ENCODE measurements around the gene COMT. TPM values are rescaled to one million over a fixed set of nuclear protein-coding genes. Genes with fewer than 3 reads are reported as not detected.

The COMT gene
- total and polyA plus RNA-seq, 9 of the 15 experiments (the other 6 are each of a cell fraction or from before 2014, with no cell fraction given): 12.5 to 351 (median 155) TPM

DNA sequence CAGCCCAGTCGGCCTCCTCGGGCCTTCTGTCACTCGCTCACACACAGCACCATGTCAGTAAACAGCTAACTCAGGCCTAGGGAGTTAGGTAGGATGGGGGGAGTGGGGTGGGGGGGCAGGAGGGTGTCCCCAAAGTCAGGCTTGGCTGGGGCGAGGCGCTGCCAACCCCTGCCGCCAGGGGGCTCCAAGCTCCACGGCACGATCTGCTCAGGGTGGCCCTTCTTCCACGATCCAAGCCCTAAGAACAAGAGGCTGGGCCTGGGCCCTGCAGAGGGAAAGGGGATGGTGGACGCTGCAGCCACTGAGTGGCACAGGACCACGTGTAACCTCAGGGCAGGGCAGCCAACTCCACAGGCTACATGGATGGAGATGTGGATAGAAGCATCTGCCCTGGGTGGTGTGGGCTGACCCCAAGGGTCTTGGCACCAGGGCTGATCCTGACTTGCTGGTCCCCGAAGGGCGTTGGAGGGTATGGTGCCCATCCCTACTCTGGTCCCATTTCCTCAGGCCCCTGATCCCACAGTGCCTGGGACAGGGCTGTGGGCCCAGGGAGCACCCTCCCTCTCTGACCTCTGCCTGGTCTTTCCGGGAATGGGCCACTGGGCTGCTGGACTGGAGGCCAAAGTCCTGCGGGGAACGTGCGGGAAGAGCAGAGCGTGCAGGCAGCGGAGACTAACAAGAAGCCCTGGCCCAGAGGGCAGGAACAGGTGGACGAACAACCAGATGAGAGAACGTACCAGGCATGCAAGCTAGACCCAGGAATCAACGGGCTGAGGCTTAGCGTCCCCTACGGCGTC is 29.1 kb downstream of the COMT start (continued):
- TF ChIP-seq, protein P1, sequence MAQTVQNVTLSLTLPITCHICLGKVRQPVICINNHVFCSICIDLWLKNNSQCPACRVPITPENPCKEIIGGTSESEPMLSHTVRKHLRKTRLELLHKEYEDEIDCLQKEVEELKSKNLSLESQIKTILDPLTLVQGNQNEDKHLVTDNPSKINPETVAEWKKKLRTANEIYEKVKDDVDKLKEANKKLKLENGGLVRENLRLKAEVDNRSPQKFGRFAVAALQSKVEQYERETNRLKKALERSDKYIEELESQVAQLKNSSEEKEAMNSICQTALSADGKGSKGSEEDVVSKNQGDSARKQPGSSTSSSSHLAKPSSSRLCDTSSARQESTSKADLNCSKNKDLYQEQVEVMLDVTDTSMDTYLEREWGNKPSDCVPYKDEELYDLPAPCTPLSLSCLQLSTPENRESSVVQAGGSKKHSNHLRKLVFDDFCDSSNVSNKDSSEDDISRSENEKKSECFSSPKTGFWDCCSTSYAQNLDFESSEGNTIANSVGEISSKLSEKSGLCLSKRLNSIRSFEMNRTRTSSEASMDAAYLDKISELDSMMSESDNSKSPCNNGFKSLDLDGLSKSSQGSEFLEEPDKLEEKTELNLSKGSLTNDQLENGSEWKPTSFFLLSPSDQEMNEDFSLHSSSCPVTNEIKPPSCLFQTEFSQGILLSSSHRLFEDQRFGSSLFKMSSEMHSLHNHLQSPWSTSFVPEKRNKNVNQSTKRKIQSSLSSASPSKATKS (CRISPR knock-in tag; IDR thresholded peaks at IDR 0.05): no peak
- TF ChIP-seq NR2C2 (CRISPR knock-in tag; IDR thresholded peaks at IDR 0.05): no peak
- TF ChIP-seq NR2C2 (tag; IDR thresholded peaks at IDR 0.05): no peak
- TF ChIP-seq, protein P2, sequence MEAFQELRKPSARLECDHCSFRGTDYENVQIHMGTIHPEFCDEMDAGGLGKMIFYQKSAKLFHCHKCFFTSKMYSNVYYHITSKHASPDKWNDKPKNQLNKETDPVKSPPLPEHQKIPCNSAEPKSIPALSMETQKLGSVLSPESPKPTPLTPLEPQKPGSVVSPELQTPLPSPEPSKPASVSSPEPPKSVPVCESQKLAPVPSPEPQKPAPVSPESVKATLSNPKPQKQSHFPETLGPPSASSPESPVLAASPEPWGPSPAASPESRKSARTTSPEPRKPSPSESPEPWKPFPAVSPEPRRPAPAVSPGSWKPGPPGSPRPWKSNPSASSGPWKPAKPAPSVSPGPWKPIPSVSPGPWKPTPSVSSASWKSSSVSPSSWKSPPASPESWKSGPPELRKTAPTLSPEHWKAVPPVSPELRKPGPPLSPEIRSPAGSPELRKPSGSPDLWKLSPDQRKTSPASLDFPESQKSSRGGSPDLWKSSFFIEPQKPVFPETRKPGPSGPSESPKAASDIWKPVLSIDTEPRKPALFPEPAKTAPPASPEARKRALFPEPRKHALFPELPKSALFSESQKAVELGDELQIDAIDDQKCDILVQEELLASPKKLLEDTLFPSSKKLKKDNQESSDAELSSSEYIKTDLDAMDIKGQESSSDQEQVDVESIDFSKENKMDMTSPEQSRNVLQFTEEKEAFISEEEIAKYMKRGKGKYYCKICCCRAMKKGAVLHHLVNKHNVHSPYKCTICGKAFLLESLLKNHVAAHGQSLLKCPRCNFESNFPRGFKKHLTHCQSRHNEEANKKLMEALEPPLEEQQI (IDR thresholded peaks at IDR 0.05): no peak
- no peak for TF ChIP-seq NFE2L1 (tag; IDR thresholded peaks at IDR 0.05; ENCODE audit: borderline replicate concordance, low read depth)
- no peak for TF ChIP-seq LCOR (CRISPR knock-in tag; IDR thresholded peaks at IDR 0.05)
- TF ChIP-seq JUN (IDR thresholded peaks at IDR 0.05; ENCODE audit: borderline replicate concordance, low read depth, low read length): peak; percentile 4; the same call in 1 of the 2 replicates
- no peak for TF ChIP-seq JUN (CRISPR knock-in tag; IDR thresholded peaks at IDR 0.05; ENCODE audit: borderline replicate concordance)
- no peak for TF ChIP-seq ZNF124 (CRISPR knock-in tag; IDR thresholded peaks at IDR 0.05)
- TF ChIP-seq CBX2 (IDR thresholded peaks at IDR 0.05; ENCODE audit: insufficient read depth, low read length, poor library complexity, severe bottlenecking): no peak
- no peak for TF ChIP-seq NONO (IDR thresholded peaks at IDR 0.05; ENCODE audit: low read depth in 2 of 2, low read length in 1 of 2)
- TF ChIP-seq, protein P3, sequence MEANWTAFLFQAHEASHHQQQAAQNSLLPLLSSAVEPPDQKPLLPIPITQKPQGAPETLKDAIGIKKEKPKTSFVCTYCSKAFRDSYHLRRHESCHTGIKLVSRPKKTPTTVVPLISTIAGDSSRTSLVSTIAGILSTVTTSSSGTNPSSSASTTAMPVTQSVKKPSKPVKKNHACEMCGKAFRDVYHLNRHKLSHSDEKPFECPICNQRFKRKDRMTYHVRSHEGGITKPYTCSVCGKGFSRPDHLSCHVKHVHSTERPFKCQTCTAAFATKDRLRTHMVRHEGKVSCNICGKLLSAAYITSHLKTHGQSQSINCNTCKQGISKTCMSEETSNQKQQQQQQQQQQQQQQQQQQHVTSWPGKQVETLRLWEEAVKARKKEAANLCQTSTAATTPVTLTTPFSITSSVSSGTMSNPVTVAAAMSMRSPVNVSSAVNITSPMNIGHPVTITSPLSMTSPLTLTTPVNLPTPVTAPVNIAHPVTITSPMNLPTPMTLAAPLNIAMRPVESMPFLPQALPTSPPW (CRISPR knock-in tag; IDR thresholded peaks at IDR 0.05): peak; percentile 90
- TF ChIP-seq ZNF408 (CRISPR knock-in tag; IDR thresholded peaks at IDR 0.05; ENCODE audit: low read depth): no peak
- TF ChIP-seq SRSF1 (IDR thresholded peaks at IDR 0.05; ENCODE audit: low read depth, low read length): no peak
- TF ChIP-seq, protein P4, sequence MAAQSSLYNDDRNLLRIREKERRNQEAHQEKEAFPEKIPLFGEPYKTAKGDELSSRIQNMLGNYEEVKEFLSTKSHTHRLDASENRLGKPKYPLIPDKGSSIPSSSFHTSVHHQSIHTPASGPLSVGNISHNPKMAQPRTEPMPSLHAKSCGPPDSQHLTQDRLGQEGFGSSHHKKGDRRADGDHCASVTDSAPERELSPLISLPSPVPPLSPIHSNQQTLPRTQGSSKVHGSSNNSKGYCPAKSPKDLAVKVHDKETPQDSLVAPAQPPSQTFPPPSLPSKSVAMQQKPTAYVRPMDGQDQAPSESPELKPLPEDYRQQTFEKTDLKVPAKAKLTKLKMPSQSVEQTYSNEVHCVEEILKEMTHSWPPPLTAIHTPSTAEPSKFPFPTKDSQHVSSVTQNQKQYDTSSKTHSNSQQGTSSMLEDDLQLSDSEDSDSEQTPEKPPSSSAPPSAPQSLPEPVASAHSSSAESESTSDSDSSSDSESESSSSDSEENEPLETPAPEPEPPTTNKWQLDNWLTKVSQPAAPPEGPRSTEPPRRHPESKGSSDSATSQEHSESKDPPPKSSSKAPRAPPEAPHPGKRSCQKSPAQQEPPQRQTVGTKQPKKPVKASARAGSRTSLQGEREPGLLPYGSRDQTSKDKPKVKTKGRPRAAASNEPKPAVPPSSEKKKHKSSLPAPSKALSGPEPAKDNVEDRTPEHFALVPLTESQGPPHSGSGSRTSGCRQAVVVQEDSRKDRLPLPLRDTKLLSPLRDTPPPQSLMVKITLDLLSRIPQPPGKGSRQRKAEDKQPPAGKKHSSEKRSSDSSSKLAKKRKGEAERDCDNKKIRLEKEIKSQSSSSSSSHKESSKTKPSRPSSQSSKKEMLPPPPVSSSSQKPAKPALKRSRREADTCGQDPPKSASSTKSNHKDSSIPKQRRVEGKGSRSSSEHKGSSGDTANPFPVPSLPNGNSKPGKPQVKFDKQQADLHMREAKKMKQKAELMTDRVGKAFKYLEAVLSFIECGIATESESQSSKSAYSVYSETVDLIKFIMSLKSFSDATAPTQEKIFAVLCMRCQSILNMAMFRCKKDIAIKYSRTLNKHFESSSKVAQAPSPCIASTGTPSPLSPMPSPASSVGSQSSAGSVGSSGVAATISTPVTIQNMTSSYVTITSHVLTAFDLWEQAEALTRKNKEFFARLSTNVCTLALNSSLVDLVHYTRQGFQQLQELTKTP (IDR thresholded peaks at IDR 0.05; ENCODE audit: low read depth in 1 of 2, partially characterized antibody in 2 of 2): no peak
- TF ChIP-seq ZNF143 (CRISPR knock-in tag; IDR thresholded peaks at IDR 0.05): no peak
